ENCODE data around the gene MAOA.

MAOA gene

GRCh38 chrX:43758044-43758443, 101.9 kb downstream of the MAOA start:
- no peak for DNase-seq (ENCODE audit: low read depth, low spot score)

- no peak for DNase-seq (ENCODE audit: low read depth, low spot score)
These were observed 130.0 kb downstream of the MAOA start for GRCh38 chrX:43785930-43786591.

All from ELF-1 (cell line).